ENCODE data around the gene OR2C3.
"Not testable (repeated sequence)": the region's sequence is repeated elsewhere in the genome, so short reads cannot be mapped to it uniquely, and the experiment has no call there.

Gene OR2C3

GRCh38 chr1:247536340-247536739 lies at the start of gene OR2C3:
Gene OR2C3 (minus strand): TSS chr1:247536440. CDS start chr1:247532511, 3,929 bp downstream.
- no peak for DNase-seq (ENCODE audit: low spot score)

- no peak for DNase-seq (ENCODE audit: low spot score)
Observed at GRCh38 chr1:247578946-247579460, 42.8 kb upstream of the OR2C3 start.

DNA sequence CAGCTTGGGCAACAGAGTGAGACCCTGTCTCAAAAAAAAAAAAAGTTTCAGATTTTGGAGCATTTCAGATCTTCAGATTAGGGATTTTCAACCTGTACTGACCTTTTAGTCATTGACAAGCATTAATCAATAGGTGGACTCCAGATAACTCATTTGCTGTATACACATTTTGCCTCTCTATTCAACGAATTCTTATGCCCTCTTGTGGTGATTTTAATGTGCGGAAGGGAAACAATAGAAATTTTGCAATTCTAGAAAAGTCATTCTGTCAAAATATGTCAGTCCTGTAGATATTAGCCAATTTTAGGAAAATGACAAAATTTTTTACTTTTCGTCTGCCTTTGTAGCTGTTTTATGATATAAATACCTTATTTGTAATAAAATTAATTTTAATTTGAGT lies 40.3 kb upstream of the OR2C3 start:
- DNase-seq (ENCODE audit: low spot score): peak; percentile 9

- no peak for DNase-seq (ENCODE audit: low spot score)
Observed at GRCh38 chr1:247574664-247575063, 38.4 kb upstream of the OR2C3 start.

DNA sequence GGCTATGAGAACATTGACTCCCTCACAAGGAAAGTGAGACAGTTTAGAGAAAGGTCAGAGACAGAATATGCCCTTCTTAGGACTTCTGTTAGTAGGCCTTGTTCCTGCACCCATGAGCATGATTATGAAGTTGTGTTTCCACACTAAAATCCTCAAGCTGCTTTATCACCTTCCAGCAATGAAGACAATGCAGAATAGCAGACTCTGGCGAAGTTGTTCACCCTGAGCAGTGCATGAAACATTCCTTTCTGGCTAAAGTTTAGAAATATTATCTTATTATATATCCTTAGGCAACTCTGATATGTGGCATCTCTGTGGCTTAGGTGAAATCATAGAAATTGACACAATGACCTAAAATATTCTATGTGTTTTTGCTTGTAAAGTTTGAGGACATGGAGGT lies 38.0 kb upstream of the OR2C3 start:
- DNase-seq (ENCODE audit: low spot score): no peak

DNA sequence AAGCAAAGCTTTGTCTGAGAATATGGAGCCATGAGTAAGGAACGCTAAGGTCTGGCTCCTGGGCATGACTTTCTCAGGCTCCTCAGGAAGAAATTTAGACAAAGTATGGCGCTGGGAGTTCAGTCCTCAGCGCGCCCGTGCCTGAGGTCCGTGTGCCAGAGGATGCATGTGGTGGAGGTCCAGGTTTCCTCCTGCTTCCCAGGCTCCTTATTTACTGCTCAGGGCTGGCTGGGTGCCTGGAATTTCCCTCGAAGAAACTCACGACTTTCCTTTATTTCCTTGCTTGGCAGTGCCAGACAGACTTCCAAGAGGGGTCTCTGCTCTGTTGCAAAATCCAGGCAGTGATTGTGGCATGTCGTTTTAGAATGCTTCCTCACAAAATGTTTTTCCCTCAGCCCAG lies 26.0 kb upstream of the OR2C3 start:
- DNase-seq (ENCODE audit: low spot score): no peak

GRCh38 chr1:247561711-247562110 lies 25.5 kb upstream of the OR2C3 start:
- DNase-seq (ENCODE audit: low spot score): no peak

GRCh38 chr1:247557926-247558674 lies 21.9 kb upstream of the OR2C3 start:
- DNase-seq (ENCODE audit: low spot score): no peak

DNA sequence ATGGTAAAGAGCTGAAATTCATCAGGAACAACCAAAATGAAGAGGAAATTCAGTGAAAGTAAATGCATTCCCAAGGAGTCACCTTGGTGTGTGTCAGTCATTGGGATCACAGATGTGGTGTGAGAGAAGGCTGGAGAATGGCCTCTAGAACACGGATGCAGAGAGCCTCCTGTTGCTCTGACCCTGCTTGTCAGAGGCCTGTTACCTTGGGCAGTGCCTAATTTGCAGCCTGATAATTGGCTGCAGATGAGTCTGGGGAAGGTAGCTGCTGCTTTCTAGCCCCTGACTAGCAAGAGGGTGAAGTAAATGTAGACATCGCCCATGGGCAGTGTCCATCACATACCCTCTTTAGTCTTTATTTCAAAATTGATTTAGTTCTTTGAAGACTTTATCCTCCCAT lies 16.0 kb upstream of the OR2C3 start:
- DNase-seq (ENCODE audit: low spot score): no peak

DNA sequence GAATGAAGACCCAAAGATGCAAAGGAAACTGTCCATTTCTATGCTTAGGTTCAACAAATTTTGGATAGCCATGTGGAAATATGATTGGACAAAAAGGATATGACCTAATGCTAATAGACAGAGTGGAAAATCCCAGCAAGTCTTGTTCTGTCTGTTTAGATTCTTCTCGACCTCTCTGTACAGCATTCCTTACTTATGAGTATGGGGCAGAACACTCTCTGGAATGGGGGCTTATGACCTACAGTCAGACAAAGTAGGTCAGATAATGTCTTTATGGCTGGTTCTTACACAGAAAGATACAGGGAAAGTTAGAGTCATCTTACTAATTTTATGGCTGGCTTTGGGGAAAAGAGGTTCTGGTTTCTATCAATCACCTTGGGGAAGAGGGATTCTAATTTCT lies 15.5 kb upstream of the OR2C3 start:
- no peak for DNase-seq (ENCODE audit: low spot score)

GRCh38 chr1:247548769-247549182 lies 12.5 kb upstream of the OR2C3 start, which contains the start of gene GCSAML:
Gene GCSAML (plus strand): TSS chr1:247549134. CDS start chr1:247549192, 58 bp downstream.
- no peak for DNase-seq (ENCODE audit: low spot score)

- no peak for DNase-seq (ENCODE audit: low spot score)
Observed at GRCh38 chr1:247548092-247548491, 11.9 kb upstream of the OR2C3 start.

GRCh38 chr1:247542811-247543210 lies 6.6 kb upstream of the OR2C3 start:
- DNase-seq (ENCODE audit: low spot score): no peak

- DNase-seq (ENCODE audit: low spot score): no peak
Observed at GRCh38 chr1:247540581-247540980, 4.3 kb upstream of the OR2C3 start.

GRCh38 chr1:247539215-247539614 lies 3.0 kb upstream of the OR2C3 start:
- no peak for DNase-seq (ENCODE audit: low spot score)

- DNase-seq (ENCODE audit: low spot score): no peak
Observed at GRCh38 chr1:247538561-247538960, 2.3 kb upstream of the OR2C3 start.

GRCh38 chr1:247535402-247535801 lies 838 bp downstream of the OR2C3 start:
- no peak for DNase-seq (ENCODE audit: low spot score)

DNA sequence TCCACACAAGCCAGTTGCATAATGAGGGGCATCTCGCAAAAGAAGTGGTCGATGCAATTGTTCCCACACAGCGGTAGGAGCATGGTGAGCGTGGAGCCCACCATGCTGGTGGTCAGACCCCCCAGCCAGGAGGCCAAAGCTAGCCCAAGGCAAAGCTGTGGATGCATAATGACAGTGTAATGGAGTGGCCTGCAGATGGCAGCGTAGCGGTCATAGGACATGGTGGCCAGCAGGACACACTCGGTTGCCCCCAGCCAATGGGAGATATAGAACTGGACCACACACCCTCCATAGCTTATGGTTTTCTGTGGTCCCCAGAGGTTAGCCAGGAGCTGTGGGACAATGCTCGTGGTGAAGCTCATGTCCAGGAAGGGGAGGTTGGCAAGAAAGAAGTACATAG lies 4.3 kb downstream of the OR2C3 start:
- DNase-seq (ENCODE audit: low spot score): peak; percentile 23

GRCh38 chr1:247530785-247531184 lies 5.5 kb downstream of the OR2C3 start:
- DNase-seq (ENCODE audit: low spot score): no peak

DNA sequence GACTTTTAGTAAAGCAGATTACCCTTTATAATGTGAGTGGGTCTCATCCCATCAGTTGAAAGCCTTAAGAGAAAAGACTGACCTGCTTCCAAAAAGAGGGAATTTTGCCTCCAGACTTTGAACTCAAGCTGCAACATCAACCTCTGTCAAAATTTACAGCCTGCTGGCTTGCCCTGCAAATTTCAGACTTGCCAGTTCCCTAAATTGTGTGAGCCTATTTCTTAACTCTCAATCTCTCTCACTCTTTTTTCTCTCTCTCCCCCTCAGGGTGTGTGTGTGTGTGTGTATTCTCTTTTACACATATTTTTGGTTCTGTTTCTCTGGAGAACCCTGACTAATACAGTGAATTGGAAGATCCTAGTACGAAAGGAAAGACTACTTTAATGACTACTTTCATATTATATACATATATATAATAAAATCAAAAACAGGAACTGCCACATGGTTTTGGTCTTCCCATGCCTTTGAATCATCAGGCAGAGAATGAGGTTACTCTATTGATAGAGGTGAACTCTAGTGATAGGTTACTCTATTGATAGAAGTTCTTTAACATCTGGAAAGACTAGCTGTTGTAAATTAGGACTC lies 6.4 kb downstream of the OR2C3 start:
- no peak for DNase-seq (ENCODE audit: low spot score)

DNA sequence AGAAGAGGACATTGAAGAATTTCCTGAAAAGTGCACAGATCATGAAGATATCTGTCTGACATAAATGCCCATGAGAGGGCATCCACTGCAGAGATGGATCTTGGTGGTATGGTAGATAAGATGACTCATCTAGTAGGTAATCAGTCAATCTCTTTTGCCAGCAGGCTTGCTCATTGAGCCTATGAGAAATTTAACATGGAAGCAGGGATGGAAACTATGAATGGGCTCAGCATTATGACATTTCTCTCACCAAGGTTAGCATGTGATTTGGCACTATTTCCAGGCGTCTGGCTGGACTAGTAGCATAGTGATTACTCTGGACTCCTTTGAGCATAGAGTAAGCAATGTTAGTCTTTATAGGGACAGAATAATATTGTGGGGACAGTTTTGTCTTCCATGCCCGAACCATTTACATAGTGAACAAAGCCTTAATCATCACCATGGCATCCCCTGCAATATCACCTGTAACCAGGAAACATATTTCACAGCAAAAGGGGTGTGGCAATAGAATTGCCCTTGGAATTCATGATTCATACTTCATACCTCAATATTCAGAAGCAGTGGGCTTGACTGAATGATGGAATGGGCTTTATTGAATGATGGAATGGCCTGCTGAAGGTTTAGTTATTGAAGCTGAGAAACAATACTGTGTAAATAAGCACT lies 7.3 kb downstream of the OR2C3 start:
- DNase-seq (ENCODE audit: low spot score): no peak

GRCh38 chr1:247521886-247522285 lies 14.4 kb downstream of the OR2C3 start:
- not testable (repeated sequence) for DNase-seq (ENCODE audit: low spot score)

GRCh38 chr1:247518613-247518891 lies 17.7 kb downstream of the OR2C3 start:
- no peak for DNase-seq (ENCODE audit: low spot score)
